HepG2 (cell line): ENCODE measurements around the gene TCAP. TPM values are rescaled to one million over a fixed set of nuclear protein-coding genes. Genes with fewer than 3 reads are reported as not detected.
A peak's percentile ranks its signal among the peaks of the same experiment; 100 is the strongest.

ENCODE experiments used
- BHLHE40 ChIP-seq: IDR thresholded peaks from 2 replicates; pipeline ENCODE4 v1.6.1; 2011; ENCODE audit warnings: low read length, improper control_type of control experiment
- BORCS8-MEF2B ChIP-seq: sonication (generic); formaldehyde crosslinking; IDR thresholded peaks from 2 replicates; pipeline ENCODE4 v1.8.0; 2022; ENCODE audit warnings: mild to moderate bottlenecking, missing genetic modification reagents
- CEBPG ChIP-seq: IDR thresholded peaks from 2 replicates; pipeline ENCODE4 v1.6.1; 2016
- ESRRA ChIP-seq: sonication (generic); formaldehyde crosslinking; IDR thresholded peaks from 2 replicates; pipeline ENCODE4 v1.5.1; 2020; ENCODE audit warnings: mild to moderate bottlenecking, low read depth, missing genetic modification reagents
- EZH2 ChIP-seq: conservative IDR thresholded peaks from 2 replicates; pipeline ENCODE4 v1.6.1; 2012; ENCODE audit warnings: mild to moderate bottlenecking, low read depth, low read length, moderate library complexity
- JUNB ChIP-seq: sonication (generic); formaldehyde crosslinking; IDR thresholded peaks from 2 replicates; pipeline ENCODE4 v1.8.0; 2022; ENCODE audit warnings: missing genetic modification reagents, mild to moderate bottlenecking, borderline replicate concordance
- MIXL1 ChIP-seq: IDR thresholded peaks from 2 replicates; pipeline ENCODE4 v1.6.1; 2016
- NR2F6 ChIP-seq, 2 experiments: IDR thresholded peaks; 2 replicates each; pipeline ENCODE4 v1.6.1; 2016; ENCODE audit warnings: antibody characterized with exemption in 1 of 2, mild to moderate bottlenecking in 1 of 2
- SCMH1 ChIP-seq: sonication (generic); formaldehyde crosslinking; IDR thresholded peaks from 2 replicates; pipeline ENCODE4 v1.9.0; 2021; ENCODE audit warnings: missing genetic modification reagents, mild to moderate bottlenecking, borderline replicate concordance
- SSRP1 ChIP-seq: IDR thresholded peaks from 2 replicates; pipeline ENCODE4 v1.6.1; 2016; ENCODE audit warnings: control low read depth
- ZNF761 ChIP-seq: sonication (generic); formaldehyde crosslinking; conservative IDR thresholded peaks from 2 replicates; pipeline ENCODE4 v1.4.0; 2020; ENCODE audit warnings: mild to moderate bottlenecking, missing genetic modification reagents
- polyA plus RNA-seq, 8 experiments: library from polyadenylated mRNA; depleted of rRNA in 3 of 8; stranded (reverse) in 7 of 8; unstranded in 1 of 8; fragments of >200 nt; fragmentation: Illumina TruSeq in 4 of 8; extraction: Trizol in 4 of 8; gene quantifications; 2 replicates each; pipeline versions ENCODE4 v1.2.1 to v1.2.3, GENCODE V29; 2011 to 2016; ENCODE audit warnings: low read depth in 4 of 8, missing spikeins in 1 of 8, mixed read lengths in 1 of 8; ENCODE audit not compliant: insufficient read depth in 1 of 8
- total RNA-seq, 5 experiments: library from RNA; depleted of rRNA; stranded (reverse); fragments of >200 nt; fragmentation: Illumina TruSeq; extraction: Trizol; gene quantifications; 2 replicates each; pipeline ENCODE4 v1.2.3, GENCODE V29; 2016; ENCODE audit warnings: low read depth in 1 of 5
- TF ChIP-seq, protein P1 (sequence below): sonication (generic); formaldehyde crosslinking; IDR thresholded peaks from 2 replicates; pipeline ENCODE4 v1.4.0; 2020; ENCODE audit warnings: missing genetic modification reagents
- TF ChIP-seq, protein P2 (sequence below): sonication (generic); formaldehyde crosslinking; IDR thresholded peaks from 2 replicates; pipeline ENCODE4 v1.5.0; 2020; ENCODE audit warnings: mild to moderate bottlenecking, missing genetic modification reagents, borderline replicate concordance
- TF ChIP-seq, protein P3 (sequence below): sonication (generic); formaldehyde crosslinking; IDR thresholded peaks from 2 replicates; pipeline ENCODE4 v1.4.0; 2020; ENCODE audit warnings: missing genetic modification reagents
- TF ChIP-seq, protein P4 (sequence below): sonication (generic); formaldehyde crosslinking; IDR thresholded peaks from 2 replicates; pipeline ENCODE4 v1.8.1; 2023; ENCODE audit warnings: mild to moderate bottlenecking, moderate library complexity, missing genetic modification reagents
- TF ChIP-seq, protein P5 (sequence below): sonication (generic); formaldehyde crosslinking; IDR thresholded peaks from 2 replicates; pipeline ENCODE4 v1.4.0; 2020; ENCODE audit warnings: mild to moderate bottlenecking, low read depth, missing genetic modification reagents
- TF ChIP-seq, protein P6 (sequence below): sonication (generic); formaldehyde crosslinking; IDR thresholded peaks from 2 replicates; pipeline ENCODE4 v1.5.0; 2020; ENCODE audit warnings: missing genetic modification reagents

TCAP gene
- total and polyA plus RNA-seq, 2 of the 13 experiments (the other 11 are each of a cell fraction or from before 2014, with no cell fraction given) = 0.24 to 0.65 TPM

DNA sequence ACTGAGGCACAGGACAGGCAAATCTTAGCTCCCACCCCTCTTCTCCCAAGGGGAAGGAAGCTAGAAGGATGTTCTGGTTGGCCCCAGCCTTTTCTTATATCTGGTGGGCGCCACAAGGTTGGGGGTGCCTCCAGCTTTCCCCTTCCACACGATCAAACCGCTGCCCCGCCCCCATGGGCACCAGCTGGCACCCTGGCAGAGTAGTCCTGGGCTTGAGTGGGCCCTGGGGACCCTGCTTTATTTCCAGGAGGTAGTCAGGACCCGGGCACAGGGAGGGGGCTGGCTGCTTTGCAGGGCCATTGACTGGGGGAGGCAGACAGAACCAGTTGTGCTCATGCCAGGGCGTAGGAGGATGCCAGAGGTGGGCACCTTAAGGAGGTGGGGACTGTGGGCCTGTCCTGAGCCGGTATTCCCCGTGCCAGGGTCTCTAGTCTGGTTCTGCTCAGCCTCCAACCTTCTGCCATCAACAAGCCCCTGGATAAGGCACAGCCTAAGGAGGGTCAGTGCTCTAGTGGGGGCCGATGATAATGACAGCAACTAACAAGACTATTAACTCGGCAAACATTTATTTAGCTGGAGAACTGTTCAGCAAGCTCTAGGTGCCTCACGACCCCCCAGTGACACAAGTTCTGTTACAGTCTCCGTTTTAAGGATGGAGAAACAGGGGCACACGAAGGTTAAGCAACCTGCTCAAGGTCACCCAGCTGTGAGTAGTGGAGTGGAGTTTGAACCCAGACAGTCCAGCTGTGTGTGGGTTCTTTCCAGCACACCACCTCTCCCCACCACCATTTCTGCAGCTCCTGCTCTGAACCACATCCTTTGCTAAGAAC is 46.0 kb upstream of the TCAP start (continued):
- TF ChIP-seq, protein P1, sequence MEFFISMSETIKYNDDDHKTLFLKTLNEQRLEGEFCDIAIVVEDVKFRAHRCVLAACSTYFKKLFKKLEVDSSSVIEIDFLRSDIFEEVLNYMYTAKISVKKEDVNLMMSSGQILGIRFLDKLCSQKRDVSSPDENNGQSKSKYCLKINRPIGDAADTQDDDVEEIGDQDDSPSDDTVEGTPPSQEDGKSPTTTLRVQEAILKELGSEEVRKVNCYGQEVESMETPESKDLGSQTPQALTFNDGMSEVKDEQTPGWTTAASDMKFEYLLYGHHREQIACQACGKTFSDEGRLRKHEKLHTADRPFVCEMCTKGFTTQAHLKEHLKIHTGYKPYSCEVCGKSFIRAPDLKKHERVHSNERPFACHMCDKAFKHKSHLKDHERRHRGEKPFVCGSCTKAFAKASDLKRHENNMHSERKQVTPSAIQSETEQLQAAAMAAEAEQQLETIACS (CRISPR knock-in tag) = no peak
- TF ChIP-seq EZH2 (no peak), SSRP1 (CRISPR knock-in tag) (no peak), CEBPG (CRISPR knock-in tag) (peak; percentile 53; the same call in 1 of the 2 replicates), MIXL1 (no peak), BORCS8-MEF2B (CRISPR knock-in tag) (no peak), SCMH1 (no peak), ZNF761 (CRISPR knock-in tag) (no peak), JUNB (CRISPR knock-in tag) (no peak), ESRRA (peak; percentile 93; the same call in 1 of the 2 replicates), BHLHE40 (no peak), NR2F6 (IDR thresholded peaks at IDR 0.05) (no peak), NR2F6 (CRISPR knock-in tag; IDR thresholded peaks at IDR 0.05) (0 out of 2 replicates have a peak, but pooled peaks have one; percentile 29)
- TF ChIP-seq, protein P2, sequence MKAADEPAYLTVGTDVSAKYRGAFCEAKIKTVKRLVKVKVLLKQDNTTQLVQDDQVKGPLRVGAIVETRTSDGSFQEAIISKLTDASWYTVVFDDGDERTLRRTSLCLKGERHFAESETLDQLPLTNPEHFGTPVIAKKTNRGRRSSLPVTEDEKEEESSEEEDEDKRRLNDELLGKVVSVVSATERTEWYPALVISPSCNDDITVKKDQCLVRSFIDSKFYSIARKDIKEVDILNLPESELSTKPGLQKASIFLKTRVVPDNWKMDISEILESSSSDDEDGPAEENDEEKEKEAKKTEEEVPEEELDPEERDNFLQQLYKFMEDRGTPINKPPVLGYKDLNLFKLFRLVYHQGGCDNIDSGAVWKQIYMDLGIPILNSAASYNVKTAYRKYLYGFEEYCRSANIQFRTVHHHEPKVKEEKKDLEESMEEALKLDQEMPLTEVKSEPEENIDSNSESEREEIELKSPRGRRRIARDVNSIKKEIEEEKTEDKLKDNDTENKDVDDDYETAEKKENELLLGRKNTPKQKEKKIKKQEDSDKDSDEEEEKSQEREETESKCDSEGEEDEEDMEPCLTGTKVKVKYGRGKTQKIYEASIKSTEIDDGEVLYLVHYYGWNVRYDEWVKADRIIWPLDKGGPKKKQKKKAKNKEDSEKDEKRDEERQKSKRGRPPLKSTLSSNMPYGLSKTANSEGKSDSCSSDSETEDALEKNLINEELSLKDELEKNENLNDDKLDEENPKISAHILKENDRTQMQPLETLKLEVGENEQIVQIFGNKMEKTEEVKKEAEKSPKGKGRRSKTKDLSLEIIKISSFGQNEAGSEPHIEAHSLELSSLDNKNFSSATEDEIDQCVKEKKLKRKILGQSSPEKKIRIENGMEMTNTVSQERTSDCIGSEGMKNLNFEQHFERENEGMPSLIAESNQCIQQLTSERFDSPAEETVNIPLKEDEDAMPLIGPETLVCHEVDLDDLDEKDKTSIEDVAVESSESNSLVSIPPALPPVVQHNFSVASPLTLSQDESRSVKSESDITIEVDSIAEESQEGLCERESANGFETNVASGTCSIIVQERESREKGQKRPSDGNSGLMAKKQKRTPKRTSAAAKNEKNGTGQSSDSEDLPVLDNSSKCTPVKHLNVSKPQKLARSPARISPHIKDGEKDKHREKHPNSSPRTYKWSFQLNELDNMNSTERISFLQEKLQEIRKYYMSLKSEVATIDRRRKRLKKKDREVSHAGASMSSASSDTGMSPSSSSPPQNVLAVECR (CRISPR knock-in tag) = no peak
- TF ChIP-seq, protein P3, sequence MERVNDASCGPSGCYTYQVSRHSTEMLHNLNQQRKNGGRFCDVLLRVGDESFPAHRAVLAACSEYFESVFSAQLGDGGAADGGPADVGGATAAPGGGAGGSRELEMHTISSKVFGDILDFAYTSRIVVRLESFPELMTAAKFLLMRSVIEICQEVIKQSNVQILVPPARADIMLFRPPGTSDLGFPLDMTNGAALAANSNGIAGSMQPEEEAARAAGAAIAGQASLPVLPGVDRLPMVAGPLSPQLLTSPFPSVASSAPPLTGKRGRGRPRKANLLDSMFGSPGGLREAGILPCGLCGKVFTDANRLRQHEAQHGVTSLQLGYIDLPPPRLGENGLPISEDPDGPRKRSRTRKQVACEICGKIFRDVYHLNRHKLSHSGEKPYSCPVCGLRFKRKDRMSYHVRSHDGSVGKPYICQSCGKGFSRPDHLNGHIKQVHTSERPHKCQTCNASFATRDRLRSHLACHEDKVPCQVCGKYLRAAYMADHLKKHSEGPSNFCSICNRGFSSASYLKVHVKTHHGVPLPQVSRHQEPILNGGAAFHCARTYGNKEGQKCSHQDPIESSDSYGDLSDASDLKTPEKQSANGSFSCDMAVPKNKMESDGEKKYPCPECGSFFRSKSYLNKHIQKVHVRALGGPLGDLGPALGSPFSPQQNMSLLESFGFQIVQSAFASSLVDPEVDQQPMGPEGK = peak; percentile 44
- TF ChIP-seq, protein P4, sequence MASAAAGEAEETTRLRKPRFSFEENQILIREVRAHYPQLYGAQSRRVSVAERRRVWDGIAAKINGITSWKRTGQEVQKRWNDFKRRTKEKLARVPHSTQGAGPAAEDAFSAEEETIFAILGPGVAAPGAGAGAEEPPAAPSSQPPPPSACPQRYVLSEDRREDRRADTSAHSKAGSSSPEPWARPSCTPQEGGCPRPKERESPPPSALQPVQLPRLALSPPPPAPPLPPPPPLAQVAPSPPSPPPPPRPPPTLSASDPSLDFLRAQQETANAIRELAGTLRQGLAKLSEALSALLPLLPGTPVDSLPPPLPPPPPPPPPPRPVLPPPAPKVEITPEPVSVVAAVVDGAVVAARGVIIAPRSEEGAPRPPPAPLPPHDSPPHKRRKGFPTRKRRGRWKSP (CRISPR knock-in tag) = no peak
- TF ChIP-seq, protein P5, sequence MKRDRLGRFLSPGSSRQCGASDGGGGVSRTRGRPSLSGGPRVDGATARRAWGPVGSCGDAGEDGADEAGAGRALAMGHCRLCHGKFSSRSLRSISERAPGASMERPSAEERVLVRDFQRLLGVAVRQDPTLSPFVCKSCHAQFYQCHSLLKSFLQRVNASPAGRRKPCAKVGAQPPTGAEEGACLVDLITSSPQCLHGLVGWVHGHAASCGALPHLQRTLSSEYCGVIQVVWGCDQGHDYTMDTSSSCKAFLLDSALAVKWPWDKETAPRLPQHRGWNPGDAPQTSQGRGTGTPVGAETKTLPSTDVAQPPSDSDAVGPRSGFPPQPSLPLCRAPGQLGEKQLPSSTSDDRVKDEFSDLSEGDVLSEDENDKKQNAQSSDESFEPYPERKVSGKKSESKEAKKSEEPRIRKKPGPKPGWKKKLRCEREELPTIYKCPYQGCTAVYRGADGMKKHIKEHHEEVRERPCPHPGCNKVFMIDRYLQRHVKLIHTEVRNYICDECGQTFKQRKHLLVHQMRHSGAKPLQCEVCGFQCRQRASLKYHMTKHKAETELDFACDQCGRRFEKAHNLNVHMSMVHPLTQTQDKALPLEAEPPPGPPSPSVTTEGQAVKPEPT = no peak
- TF ChIP-seq, protein P6, sequence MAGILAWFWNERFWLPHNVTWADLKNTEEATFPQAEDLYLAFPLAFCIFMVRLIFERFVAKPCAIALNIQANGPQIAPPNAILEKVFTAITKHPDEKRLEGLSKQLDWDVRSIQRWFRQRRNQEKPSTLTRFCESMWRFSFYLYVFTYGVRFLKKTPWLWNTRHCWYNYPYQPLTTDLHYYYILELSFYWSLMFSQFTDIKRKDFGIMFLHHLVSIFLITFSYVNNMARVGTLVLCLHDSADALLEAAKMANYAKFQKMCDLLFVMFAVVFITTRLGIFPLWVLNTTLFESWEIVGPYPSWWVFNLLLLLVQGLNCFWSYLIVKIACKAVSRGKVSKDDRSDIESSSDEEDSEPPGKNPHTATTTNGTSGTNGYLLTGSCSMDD = no peak
